Measurements from ENCODE around the gene ARHGEF10L.
A peak's percentile ranks its signal among the peaks of the same experiment; 100 is the strongest.

DNA sequence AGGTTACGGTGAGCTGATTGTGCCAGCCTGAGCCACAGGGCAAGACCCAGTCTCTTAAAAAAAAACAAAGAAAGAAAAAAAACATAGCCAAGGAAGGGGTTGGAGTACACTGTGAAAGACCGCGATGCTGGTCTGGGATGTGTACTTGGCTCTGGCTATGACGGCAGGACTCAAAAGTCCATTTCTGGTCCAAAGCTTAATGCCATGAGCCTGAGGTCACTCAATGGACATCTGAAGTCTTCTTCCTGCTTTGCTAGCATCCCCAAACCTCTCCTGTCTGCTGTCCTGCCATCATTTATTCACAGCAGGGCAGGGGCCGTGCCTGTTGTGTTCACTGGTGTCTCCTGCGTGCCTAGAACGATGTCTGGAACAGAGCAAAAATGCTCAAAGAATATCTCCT is 1.5 kb upstream of the ARHGEF10L start:
- TF ChIP-seq, protein P1, sequence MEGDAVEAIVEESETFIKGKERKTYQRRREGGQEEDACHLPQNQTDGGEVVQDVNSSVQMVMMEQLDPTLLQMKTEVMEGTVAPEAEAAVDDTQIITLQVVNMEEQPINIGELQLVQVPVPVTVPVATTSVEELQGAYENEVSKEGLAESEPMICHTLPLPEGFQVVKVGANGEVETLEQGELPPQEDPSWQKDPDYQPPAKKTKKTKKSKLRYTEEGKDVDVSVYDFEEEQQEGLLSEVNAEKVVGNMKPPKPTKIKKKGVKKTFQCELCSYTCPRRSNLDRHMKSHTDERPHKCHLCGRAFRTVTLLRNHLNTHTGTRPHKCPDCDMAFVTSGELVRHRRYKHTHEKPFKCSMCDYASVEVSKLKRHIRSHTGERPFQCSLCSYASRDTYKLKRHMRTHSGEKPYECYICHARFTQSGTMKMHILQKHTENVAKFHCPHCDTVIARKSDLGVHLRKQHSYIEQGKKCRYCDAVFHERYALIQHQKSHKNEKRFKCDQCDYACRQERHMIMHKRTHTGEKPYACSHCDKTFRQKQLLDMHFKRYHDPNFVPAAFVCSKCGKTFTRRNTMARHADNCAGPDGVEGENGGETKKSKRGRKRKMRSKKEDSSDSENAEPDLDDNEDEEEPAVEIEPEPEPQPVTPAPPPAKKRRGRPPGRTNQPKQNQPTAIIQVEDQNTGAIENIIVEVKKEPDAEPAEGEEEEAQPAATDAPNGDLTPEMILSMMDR (IDR thresholded peaks at IDR 0.05) = no peak
- no peak for TF ChIP-seq POLR2A (IDR thresholded peaks at IDR 0.05)
- peak in 1 of 2 donors; percentile 24 for TF ChIP-seq EP300 (IDR thresholded peaks at IDR 0.05)
